B cell (primary cell): ENCODE measurements around the gene PHKG2. TPM values are rescaled to one million over a fixed set of nuclear protein-coding genes. Genes with fewer than 3 reads are reported as not detected.

Experiments used
- ATAC-seq: fragments of 200-7000 bp; cut with Tn5 transposase; one replicate; pipeline ENCODE4 v1.10.0; 2021; ENCODE audit warnings: low read depth, mild to moderate bottlenecking, moderate number of reproducible peaks, moderate library complexity
- CTCF ChIA-PET: fragments of 350-600 bp; sonication (Branson Sonifier 250); formaldehyde crosslinking; loops from one replicate; lab custom pipeline; 2021; ENCODE audit warnings: antibody characterized with exemption, inconsistent platforms; lab: Charles Lee
- POLR2A ChIA-PET: fragments of 350-600 bp; sonication (Branson Sonifier 250); formaldehyde crosslinking; loops from one replicate; lab custom pipeline; 2021; ENCODE audit warnings: antibody characterized with exemption; lab: Charles Lee
- DNase-seq: peaks from one replicate; pipeline ENCODE4 v3.0.0; 2013
- H2AFZ ChIP-seq: 2 replicates; pipeline ENCODE4 v1.6.1; 2012; ENCODE audit warnings: mild to moderate bottlenecking, low read depth, low read length; ENCODE audit not compliant: insufficient read depth, poor library complexity, severe bottlenecking
- H3K27ac ChIP-seq, 2 donors: 1 replicate in 1 of 2; 2 replicates in 1 of 2; pipeline ENCODE4 v1.5.1; 2012 to 2013; ENCODE audit warnings: low read length in 2 of 2, mild to moderate bottlenecking in 2 of 2, moderate library complexity in 1 of 2
- H3K27me3 ChIP-seq, 4 experiments: fragments of 200-600 bp in 1 of 4; sonication (generic) in 1 of 4; replicated peaks in 1 of 4; 1 replicate in 2 of 4; 2 replicates in 2 of 4; pipeline versions ENCODE4 v1.6.1 to v1.7.0; 2013 to 2016; ENCODE audit warnings: low read length in 3 of 4, mild to moderate bottlenecking in 2 of 4, mixed read lengths in 1 of 4, moderate library complexity in 1 of 4; ENCODE audit not compliant: insufficient read depth in 4 of 4, control insufficient read depth in 3 of 4; ENCODE audit errors: control extremely low read depth in 1 of 4
- H3K36me3 ChIP-seq, 2 experiments: replicated peaks in 1 of 2; 1 replicate in 1 of 2; 2 replicates in 1 of 2; pipeline versions ENCODE4 v1.6.1 to v1.7.1; 2013; ENCODE audit warnings: low read length in 1 of 2; ENCODE audit not compliant: insufficient read depth in 2 of 2, control insufficient read depth in 1 of 2; ENCODE audit errors: control extremely low read depth in 1 of 2, extremely low read depth in 1 of 2
- H3K4me1 ChIP-seq, 2 donors: fragments of 200-600 bp in 1 of 2; sonication (generic) in 1 of 2; 1 replicate in 1 of 2; 2 replicates in 1 of 2; pipeline versions ENCODE4 v1.5.1 to v1.6.1; 2013 to 2017; ENCODE audit warnings: low read length in 2 of 2; ENCODE audit not compliant: control insufficient read depth in 2 of 2, insufficient read depth in 2 of 2
- H3K4me2 ChIP-seq: replicated peaks from 2 replicates; pipeline ENCODE3; 2012; ENCODE audit warnings: mild to moderate bottlenecking, low read depth, low read length; ENCODE audit not compliant: poor library complexity, severe bottlenecking
- H3K4me3 ChIP-seq, 5 experiments: fragments of 200-600 bp in 1 of 5; sonication (generic) in 1 of 5; 1 replicate in 3 of 5; 2 replicates in 2 of 5; pipeline versions ENCODE4 v1.5.1 to v1.7.0; 2011 to 2016; ENCODE audit warnings: low read length in 4 of 5, mild to moderate bottlenecking in 4 of 5, low read depth in 2 of 5, control low read depth in 1 of 5, moderate library complexity in 1 of 5; ENCODE audit not compliant: insufficient read depth in 1 of 5; ENCODE audit errors: control extremely low read depth in 1 of 5, extremely low read depth in 1 of 5
- H3K79me2 ChIP-seq: fragments of 200-600 bp; sonication (generic); one replicate; pipeline ENCODE4 v1.6.0; 2016; ENCODE audit warnings: low read length; ENCODE audit not compliant: control insufficient read depth, insufficient read depth
- H3K9ac ChIP-seq: fragments of 200-600 bp; sonication (generic); 2 replicates; pipeline ENCODE4 v1.6.1; 2017; ENCODE audit warnings: mild to moderate bottlenecking, low read length, moderate library complexity
- H3K9me3 ChIP-seq, 3 donors: one replicate each; pipeline versions ENCODE4 v1.6.1 to v1.7.1; 2013; ENCODE audit warnings: low read length in 2 of 3; ENCODE audit not compliant: control insufficient read depth in 2 of 3, insufficient read depth in 1 of 3; ENCODE audit errors: control extremely low read depth in 1 of 3
- H4K20me1 ChIP-seq: 2 replicates; pipeline ENCODE4 v1.6.0; 2012; ENCODE audit warnings: mild to moderate bottlenecking, low read length; ENCODE audit not compliant: insufficient read depth, control insufficient read depth, poor library complexity, severe bottlenecking
- H3K27ac Mint-ChIP-seq: one replicate; pipeline ENCODE4 v1.8.0; 2021; ENCODE audit warnings: mixed read lengths
- H3K27me3 Mint-ChIP-seq: one replicate; pipeline ENCODE4 v1.8.0; 2021; ENCODE audit warnings: mixed read lengths
- H3K4me1 Mint-ChIP-seq: one replicate; pipeline ENCODE4 v1.8.0; 2021; ENCODE audit warnings: mixed read lengths
- H3K4me3 Mint-ChIP-seq: one replicate; pipeline ENCODE4 v1.8.0; 2021; ENCODE audit warnings: mixed read lengths
- H3K9me3 Mint-ChIP-seq: one replicate; pipeline ENCODE4 v1.8.0; 2022; ENCODE audit warnings: mixed read lengths; ENCODE audit not compliant: insufficient read depth
- CTCF ChIP-seq: fragments of 200-600 bp; IDR thresholded peaks from one replicate; pipeline ENCODE4 v1.8.0; 2022; ENCODE audit warnings: antibody characterized with exemption, mild to moderate bottlenecking
- EZH2 ChIP-seq: IDR thresholded peaks from 2 replicates; pipeline ENCODE4 v1.6.1; 2012; ENCODE audit warnings: borderline replicate concordance, low read depth, mild to moderate bottlenecking, moderate library complexity, low read length; ENCODE audit not compliant: insufficient read depth, poor library complexity, severe bottlenecking
- WGBS: methylation state at CpG from one replicate; pipeline ENCODE4 v1.1.5; 2013; ENCODE audit warnings: missing lambda C conversion rate; ENCODE audit not compliant: insufficient coverage; 5-methylcytosine and 5-hydroxymethylcytosine counted together
- intact Hi-C: fragments of 100-400 bp; cut with micrococcal nuclease; formaldehyde crosslinking; loops from one replicate; pipeline ENCODE4 v1.10.0; 2022
- polyA plus RNA-seq: library from polyadenylated mRNA; depleted of rRNA; stranded (reverse); fragments of >200 nt; gene quantifications from 2 replicates; pipeline ENCODE4 v1.2.3, GENCODE V29; 2012
- total RNA-seq, 2 donors: library from RNA; stranded (reverse); fragments of 120-200 nt in 1 of 2; gene quantifications; 1 replicate in 1 of 2; 2 replicates in 1 of 2; pipeline versions ENCODE4 v1.2.3 to v1.2.4, GENCODE V29; 2013 to 2022

Gene PHKG2
- total and polyA plus RNA-seq, 2 donors (not counting 1 experiment from before 2014, with no cell fraction given): 55.7 to 80.8 TPM

- peaks cover 9 to 12% of the 10 kb centered on the region in 2 donors for H3K4me1 ChIP-seq
- DNase-seq (no peak), ATAC-seq (no peak)
- Mint-ChIP-seq H3K27ac (no peak overlapping the region), H3K9me3 (no peaks in the 10 kb centered on the region), H3K27me3 (no peaks in the 10 kb centered on the region), H3K4me3 (no peak overlapping the region), H3K4me1 (peaks cover 21% of the 10 kb centered on the region)
- no peaks in the 10 kb centered on the region for H3K27me3 ChIP-seq
- H3K9ac ChIP-seq: no peak overlapping the region
- H3K4me2 ChIP-seq: no peak overlapping the region
- CTCF ChIA-PET: no interaction called here
- 98% methylated on average over 8 of the region's 9 CpGs for WGBS
- peaks cover 51% of the 10 kb centered on the region for H4K20me1 ChIP-seq
- H3K27ac ChIP-seq: no peak overlapping the region
- H3K36me3 ChIP-seq: peaks cover 3 to 89% of the 10 kb centered on the region in 2 experiments
- H3K9me3 ChIP-seq: no peaks in the 10 kb centered on the region
- TF ChIP-seq EZH2 (no peak), CTCF (no peak)
- intact Hi-C loops: no loop called here
- H2AFZ ChIP-seq: no peak overlapping the region
- H3K4me3 ChIP-seq: no peak overlapping the region
- POLR2A ChIA-PET: no interaction called here
- peaks cover 28% of the 10 kb centered on the region for H3K79me2 ChIP-seq
Observed at GRCh38 chr16:30720694-30721093, 27.5 kb upstream of the PHKG2 start.

GRCh38 chr16:30721167-30721566 is 27.1 kb upstream of the PHKG2 start:
- Histone ChIP-seq H2AFZ (no peak overlapping the region), H3K9ac (no peak overlapping the region), H3K4me2 (no peak overlapping the region), H3K9me3 (no peaks in the 10 kb centered on the region), H3K27ac (no peak overlapping the region), H3K27me3 (no peaks in the 10 kb centered on the region), H3K79me2 (peaks cover 28% of the 10 kb centered on the region), H3K4me3 (no peak overlapping the region), H3K36me3 (peaks cover 3 to 84% of the 10 kb centered on the region in 2 experiments), H4K20me1 (peaks cover 46% of the 10 kb centered on the region), H3K4me1 (peaks cover 6 to 9% of the 10 kb centered on the region in 2 donors)
- no peak for DNase-seq
- intact Hi-C loops: no loop called here
- Mint-ChIP-seq H3K27me3 (no peaks in the 10 kb centered on the region), H3K27ac (no peak overlapping the region), H3K9me3 (no peaks in the 10 kb centered on the region), H3K4me3 (no peak overlapping the region), H3K4me1 (peaks cover 18% of the 10 kb centered on the region)
- TF ChIP-seq EZH2 (no peak), CTCF (no peak)
- POLR2A ChIA-PET: no interaction called here
- no peak for ATAC-seq
- WGBS: 99% methylated on average over 8 of the region's 8 CpGs
- CTCF ChIA-PET: interaction anchor here (0.7 to 1.3 kb wide), 2 partner anchors 27 kb away, joined by 3 read pairs; partner anchors contain the start of gene PHKG2
